Immature natural killer cell (primary cell): Measurements from ENCODE around the gene CTNND1. TPM values are rescaled to one million over a fixed set of nuclear protein-coding genes. Genes with fewer than 3 reads are reported as not detected.
A peak's percentile ranks its signal among the peaks of the same experiment; 100 is the strongest.
"Not testable (repeated sequence)": the region's sequence is repeated elsewhere in the genome, so short reads cannot be mapped to it uniquely, and the experiment has no call there.

Experiments used
- DNase-seq, 3 donors: peaks; one replicate each; pipeline ENCODE4 v3.0.0; 2022; ENCODE audit warnings: mixed read lengths in 1 of 3
- H3K27ac Mint-ChIP-seq, 6 donors: one replicate each; pipeline ENCODE4 v1.8.0; 2020; ENCODE audit warnings: mixed read lengths in 6 of 6, mild to moderate bottlenecking in 5 of 6, inconsistent platforms in 4 of 6, moderate library complexity in 3 of 6
- H3K27me3 Mint-ChIP-seq, 3 donors: one replicate each; pipeline ENCODE4 v1.8.0; 2020 to 2021; ENCODE audit warnings: low read depth in 3 of 3, mild to moderate bottlenecking in 3 of 3, mixed read lengths in 3 of 3, moderate library complexity in 3 of 3, inconsistent platforms in 1 of 3
- H3K36me3 Mint-ChIP-seq, 3 donors: one replicate each; pipeline ENCODE4 v1.8.0; 2020; ENCODE audit warnings: mixed read lengths in 3 of 3, inconsistent platforms in 2 of 3, mild to moderate bottlenecking in 2 of 3
- H3K4me1 Mint-ChIP-seq, 2 donors: one replicate each; pipeline ENCODE4 v1.8.0; 2020; ENCODE audit warnings: inconsistent platforms in 2 of 2, mild to moderate bottlenecking in 2 of 2, mixed read lengths in 2 of 2, moderate library complexity in 1 of 2
- H3K4me3 Mint-ChIP-seq, 5 donors: one replicate each; pipeline ENCODE4 v1.8.0; 2020; ENCODE audit warnings: mild to moderate bottlenecking in 5 of 5, mixed read lengths in 5 of 5, inconsistent platforms in 3 of 5, moderate library complexity in 3 of 5
- H3K9me3 Mint-ChIP-seq, 6 donors: one replicate each; pipeline ENCODE4 v1.8.0; 2020; ENCODE audit warnings: mild to moderate bottlenecking in 6 of 6, mixed read lengths in 6 of 6, inconsistent platforms in 4 of 6, moderate library complexity in 3 of 6
- polyA plus RNA-seq, 3 donors: library from polyadenylated mRNA; unstranded; fragments of 300-500 nt; fragmentation: Illumina TruSeq; gene quantifications; one replicate each; pipeline ENCODE4 v1.2.3, GENCODE V29; 2021

The CTNND1 gene
- polyA plus RNA-seq = 1 to 10 TPM; 1.1 to 2.5 (median 1.9) TPM

- no peak within 1 kb of the TSS for H3K27ac Mint-ChIP-seq
Measured at GRCh38 chr11:57761301-57762234, at the start of gene CTNND1. Gene CTNND1 (plus strand): TSS chr11:57761802. CDS start chr11:57791479, 29,677 bp downstream.

DNA sequence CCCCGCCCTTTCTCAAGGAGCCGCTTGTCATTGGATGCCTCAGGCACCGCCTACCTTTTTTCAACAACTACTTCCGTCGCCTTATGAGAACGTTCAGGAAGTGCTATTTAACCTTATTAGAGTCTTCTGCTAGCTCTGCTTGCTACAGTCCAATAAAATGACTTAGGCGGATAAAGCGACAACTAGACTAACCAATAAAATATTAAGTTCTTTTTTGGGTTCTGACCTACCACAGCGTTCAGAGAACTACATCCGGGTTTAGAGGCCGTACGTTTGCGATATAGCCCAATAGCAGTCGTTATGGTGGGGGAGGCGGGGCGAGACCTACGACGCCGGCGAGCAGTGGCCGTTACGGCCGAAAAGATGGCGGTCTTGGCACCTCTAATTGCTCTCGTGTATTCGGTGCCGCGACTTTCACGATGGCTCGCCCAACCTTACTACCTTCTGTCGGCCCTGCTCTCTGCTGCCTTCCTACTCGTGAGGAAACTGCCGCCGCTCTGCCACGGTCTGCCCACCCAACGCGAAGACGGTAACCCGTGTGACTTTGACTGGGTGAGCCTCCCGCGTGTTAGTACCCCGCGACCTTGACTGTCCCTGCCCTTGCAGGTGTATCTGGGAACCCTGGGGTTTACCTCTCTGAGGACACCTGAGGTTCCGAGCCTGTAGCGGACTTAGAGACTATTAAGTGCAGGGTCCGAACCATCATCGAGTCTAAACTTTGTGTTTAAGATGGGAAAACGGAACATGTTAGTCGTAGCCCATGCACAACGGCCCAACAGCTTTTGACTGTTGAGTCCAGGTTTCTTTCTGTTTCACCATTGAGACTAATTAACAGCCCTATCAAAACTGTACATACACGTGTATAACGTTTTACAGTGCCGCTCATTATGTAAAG, 49.1 kb upstream of the CTNND1 start, which contains the start of gene TMX2:
TSS of gene TMX2 (plus strand) at position 338 of the 895 bp plus-strand sequence. CDS start at position 364, 26 bp downstream.
- Mint-ChIP-seq H3K27ac (peak within 1 kb of the TSS; percentile 95 to 97 (median 96)), H3K27me3 (peaks cover 0 to 9% (median 3%) of the 10 kb centered on the region in 3 donors), H3K9me3 (no peaks in the 10 kb centered on the region), H3K36me3 (peaks cover 0 to 3% (median 0%) of the 10 kb centered on the region in 3 donors), H3K4me1 (peaks cover 44 to 59% of the 10 kb centered on the region in 2 donors), H3K4me3 (peak within 1 kb of the TSS; percentile 97 to 99 (median 98))
- DNase-seq = peak; percentile 89 to 92 (median 92)

More at GRCh38 chr11:57761301-57762234, at the start of gene CTNND1:
- peak within 1 kb of the TSS in 4 of 5 donors; percentile 15 to 48 (median 40) for H3K4me3 Mint-ChIP-seq
- peaks cover 0 to 4% (median 4%) of the 10 kb centered on the region in 3 donors for H3K27me3 Mint-ChIP-seq
- peaks cover 6% of the 10 kb centered on the region in 2 donors for H3K4me1 Mint-ChIP-seq
- H3K9me3 Mint-ChIP-seq = no peaks in the 10 kb centered on the region
- peaks cover 0 to 7% (median 4%) of the 10 kb centered on the region in 3 donors for H3K36me3 Mint-ChIP-seq
- DNase-seq = no peak

DNA sequence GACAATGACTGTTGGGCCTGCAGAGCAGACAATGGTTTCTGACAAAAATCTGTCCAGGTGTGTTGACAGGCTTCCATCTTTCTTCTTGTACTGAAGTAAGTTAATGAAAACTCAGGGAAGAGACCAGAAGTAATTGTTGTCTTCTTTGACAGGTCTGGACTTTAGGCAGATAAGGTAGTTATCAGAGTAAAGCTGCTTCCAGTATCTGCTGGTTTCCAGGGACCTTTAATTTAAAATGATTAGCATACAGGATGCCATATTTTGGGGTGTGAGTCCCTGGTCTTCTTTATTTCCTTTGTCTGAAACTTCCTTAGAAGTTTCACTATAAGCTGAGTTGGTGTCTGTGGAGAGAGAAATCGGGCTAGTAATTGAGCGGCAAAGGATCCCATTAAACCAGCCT, 47.8 kb upstream of the CTNND1 start:
- no peak for DNase-seq
- Mint-ChIP-seq H3K27me3 (peaks cover 0 to 9% (median 3%) of the 10 kb centered on the region in 3 donors), H3K9me3 (no peaks in the 10 kb centered on the region), H3K27ac (peak overlapping the region; percentile 21 to 96 (median 66)), H3K4me3 (peak overlapping the region; percentile 97 to 99 (median 98)), H3K36me3 (no peaks in the 10 kb centered on the region), H3K4me1 (peaks cover 42 to 50% of the 10 kb centered on the region in 2 donors)

GRCh38 chr11:57716726-57717125, 44.9 kb upstream of the CTNND1 start:
- H3K27me3 Mint-ChIP-seq, H3K36me3 Mint-ChIP-seq, DNase-seq, H3K4me3 Mint-ChIP-seq, H3K27ac Mint-ChIP-seq, H3K9me3 Mint-ChIP-seq: not testable (repeated sequence)
- peaks cover 31 to 38% of the 10 kb centered on the region in 2 donors for H3K4me1 Mint-ChIP-seq

DNA sequence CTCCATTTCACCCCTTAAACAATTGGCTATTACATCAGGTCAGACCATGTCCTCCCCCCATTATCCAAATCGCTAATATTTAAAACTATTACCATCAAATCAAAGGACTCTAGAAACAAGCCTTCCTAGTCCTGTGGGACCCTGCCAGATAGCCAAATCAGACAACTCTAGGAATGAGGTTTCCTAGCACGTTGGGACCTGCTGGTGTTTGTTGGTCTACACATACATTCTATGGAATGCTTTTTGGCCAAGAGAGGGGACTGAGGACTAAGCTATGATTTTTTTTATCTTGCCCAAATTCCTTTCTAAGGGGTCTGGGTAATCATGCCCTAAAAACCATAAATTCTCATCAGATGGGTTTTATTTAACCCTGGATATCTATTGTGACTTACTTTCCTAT, 34.4 kb upstream of the CTNND1 start:
- Mint-ChIP-seq H3K4me1 (peaks cover 7 to 8% of the 10 kb centered on the region in 2 donors), H3K27ac (no peak overlapping the region), H3K27me3 (peaks cover 0 to 1% (median 0%) of the 10 kb centered on the region in 3 donors), H3K36me3 (no peaks in the 10 kb centered on the region), H3K9me3 (no peaks in the 10 kb centered on the region), H3K4me3 (no peak overlapping the region)
- no peak for DNase-seq

DNA sequence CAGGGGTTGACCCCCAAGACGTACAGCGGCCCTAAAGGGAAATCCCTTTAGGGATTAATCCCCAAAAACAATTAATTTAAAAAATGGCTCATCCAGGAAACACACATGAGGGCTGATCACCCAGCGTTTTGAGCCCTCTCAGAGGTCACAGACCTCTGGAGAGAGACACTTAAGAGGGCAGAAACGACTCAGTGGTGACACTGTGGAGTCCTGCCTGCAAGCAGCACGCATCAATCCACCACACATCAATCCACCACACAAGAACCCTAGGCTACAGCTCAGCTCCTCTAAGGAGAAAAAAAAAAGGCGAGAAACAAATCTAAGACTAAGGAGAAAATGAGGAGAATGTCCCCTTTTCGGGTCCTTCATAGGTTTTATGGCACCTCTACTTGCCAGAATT, 32.8 kb upstream of the CTNND1 start:
- no peak for DNase-seq
- peaks cover 0 to 3% (median 0%) of the 10 kb centered on the region in 3 donors for H3K27me3 Mint-ChIP-seq
- H3K27ac Mint-ChIP-seq = no peak overlapping the region
- H3K4me1 Mint-ChIP-seq = peaks cover 7 to 9% of the 10 kb centered on the region in 2 donors
- no peaks in the 10 kb centered on the region for H3K36me3 Mint-ChIP-seq
- no peak overlapping the region for H3K4me3 Mint-ChIP-seq
- H3K9me3 Mint-ChIP-seq = no peaks in the 10 kb centered on the region

DNA sequence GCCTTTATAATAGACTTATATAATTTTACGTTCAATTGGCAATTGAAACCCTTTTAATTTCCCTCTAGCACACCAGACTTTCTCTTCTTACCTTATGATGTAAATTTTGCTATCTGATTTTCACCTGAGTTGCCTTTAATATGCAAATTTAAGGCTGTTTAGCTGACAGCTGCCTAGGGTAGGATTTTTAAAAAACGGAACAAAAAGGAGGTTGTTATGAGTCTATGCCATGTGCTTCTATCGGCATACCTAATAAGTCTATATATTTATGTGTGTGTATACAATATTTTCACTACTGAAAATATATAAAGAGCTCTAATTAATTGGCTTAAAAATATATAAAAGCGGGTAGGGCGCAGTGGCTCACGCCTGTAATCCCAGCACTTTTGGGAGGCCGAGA, 32.1 kb upstream of the CTNND1 start:
- Mint-ChIP-seq H3K4me3 (no peak overlapping the region), H3K36me3 (no peaks in the 10 kb centered on the region), H3K27ac (no peak overlapping the region), H3K4me1 (peaks cover 7 to 9% of the 10 kb centered on the region in 2 donors), H3K9me3 (no peaks in the 10 kb centered on the region), H3K27me3 (peaks cover 0 to 3% (median 0%) of the 10 kb centered on the region in 3 donors)
- DNase-seq = no peak

GRCh38 chr11:57732661-57733060, 28.9 kb upstream of the CTNND1 start:
- Mint-ChIP-seq H3K4me1 (peaks cover 11 to 19% of the 10 kb centered on the region in 2 donors), H3K27ac (no peak overlapping the region), H3K9me3 (no peaks in the 10 kb centered on the region), H3K27me3 (peaks cover 0 to 3% (median 0%) of the 10 kb centered on the region in 3 donors), H3K4me3 (no peak overlapping the region), H3K36me3 (peaks cover 0 to 10% (median 3%) of the 10 kb centered on the region in 3 donors)
- no peak for DNase-seq

GRCh38 chr11:57735619-57736298, 25.8 kb upstream of the CTNND1 start:
- H3K27ac Mint-ChIP-seq = peak overlapping the region in 1 of 6 donors; percentile 21
- no peaks in the 10 kb centered on the region for H3K9me3 Mint-ChIP-seq
- peaks cover 0 to 2% (median 0%) of the 10 kb centered on the region in 3 donors for H3K27me3 Mint-ChIP-seq
- H3K36me3 Mint-ChIP-seq = peaks cover 0 to 14% (median 3%) of the 10 kb centered on the region in 3 donors
- H3K4me3 Mint-ChIP-seq = no peak overlapping the region
- peaks cover 9 to 21% of the 10 kb centered on the region in 2 donors for H3K4me1 Mint-ChIP-seq
- DNase-seq = no peak

- Mint-ChIP-seq H3K27me3 (peaks cover 3 to 13% (median 7%) of the 10 kb centered on the region in 3 donors), H3K9me3 (no peaks in the 10 kb centered on the region), H3K4me3 (peak within 1 kb of the TSS; percentile 96 to 100 (median 99)), H3K4me1 (peaks cover 25 to 30% of the 10 kb centered on the region in 2 donors), H3K36me3 (peaks cover 0 to 13% (median 10%) of the 10 kb centered on the region in 3 donors), H3K27ac (peak within 1 kb of the TSS; percentile 97 to 100 (median 100))
- DNase-seq = peak; percentile 88 to 90 (median 88)
Measured at GRCh38 chr11:57741132-57742086, 20.2 kb upstream of the CTNND1 start, which contains the start of gene SELENOH. Gene SELENOH (plus strand): TSS chr11:57741491. CDS start chr11:57741596, 105 bp downstream.

DNA sequence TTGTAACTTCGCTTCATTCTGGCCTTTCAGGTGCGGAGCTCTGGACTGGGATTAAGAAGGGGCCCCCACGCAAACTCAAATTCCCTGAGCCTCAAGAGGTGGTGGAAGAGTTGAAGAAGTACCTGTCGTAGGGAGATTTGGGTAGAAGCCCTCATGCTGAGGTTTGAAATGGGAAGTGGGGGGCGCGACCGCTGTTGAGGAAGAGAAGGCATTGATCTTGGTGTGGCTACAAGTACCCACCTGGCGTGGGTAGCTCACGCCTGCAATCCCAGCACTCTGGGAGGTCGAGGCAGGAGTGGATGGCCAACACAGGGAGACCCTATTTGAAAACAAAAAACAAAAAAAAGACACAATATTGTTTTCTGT, 19.5 kb upstream of the CTNND1 start:
- H3K9me3 Mint-ChIP-seq = no peaks in the 10 kb centered on the region
- H3K27me3 Mint-ChIP-seq = peaks cover 3 to 13% (median 7%) of the 10 kb centered on the region in 3 donors
- no peak for DNase-seq
- peaks cover 25 to 30% of the 10 kb centered on the region in 2 donors for H3K4me1 Mint-ChIP-seq
- H3K27ac Mint-ChIP-seq = peak overlapping the region; percentile 97 to 100 (median 100)
- peaks cover 2 to 13% (median 12%) of the 10 kb centered on the region in 3 donors for H3K36me3 Mint-ChIP-seq
- H3K4me3 Mint-ChIP-seq = peak overlapping the region; percentile 96 to 100 (median 99)

- Mint-ChIP-seq H3K4me3 (peak overlapping the region in 3 of 5 donors; percentile 35 to 54 (median 41)), H3K36me3 (peaks cover 4 to 10% (median 7%) of the 10 kb centered on the region in 3 donors), H3K9me3 (no peaks in the 10 kb centered on the region), H3K27me3 (peaks cover 3 to 13% (median 7%) of the 10 kb centered on the region in 3 donors), H3K27ac (peak overlapping the region in 3 of 6 donors; percentile 30 to 79 (median 77)), H3K4me1 (peaks cover 25 to 30% of the 10 kb centered on the region in 2 donors)
- no peak for DNase-seq
Measured at GRCh38 chr11:57744357-57744756, 17.2 kb upstream of the CTNND1 start.
